Glutamatergic neuron (in vitro differentiated cells): ENCODE data around the gene KIZ. TPM values are rescaled to one million over a fixed set of nuclear protein-coding genes. Genes with fewer than 3 reads are reported as not detected.

ENCODE experiments used
- DNase-seq: peaks from one replicate; pipeline ENCODE4 v3.0.0; 2022
- H3K27ac Mint-ChIP-seq: one replicate; pipeline ENCODE4 v1.8.0; 2020; ENCODE audit warnings: mild to moderate bottlenecking, mixed read lengths, inconsistent platforms; ENCODE audit not compliant: unreplicated experiment
- H3K27me3 Mint-ChIP-seq: one replicate; pipeline ENCODE4 v1.8.0; 2020; ENCODE audit warnings: mild to moderate bottlenecking, moderate library complexity, mixed read lengths, inconsistent platforms; ENCODE audit not compliant: unreplicated experiment
- H3K36me3 Mint-ChIP-seq: one replicate; pipeline ENCODE4 v1.8.0; 2020; ENCODE audit warnings: mild to moderate bottlenecking, mixed read lengths, inconsistent platforms; ENCODE audit not compliant: unreplicated experiment
- H3K4me1 Mint-ChIP-seq: one replicate; pipeline ENCODE4 v1.8.0; 2020; ENCODE audit warnings: mild to moderate bottlenecking, low read depth, mixed read lengths, inconsistent platforms; ENCODE audit not compliant: unreplicated experiment
- H3K4me3 Mint-ChIP-seq: one replicate; pipeline ENCODE4 v1.8.0; 2020; ENCODE audit warnings: mild to moderate bottlenecking, mixed read lengths, inconsistent platforms; ENCODE audit not compliant: unreplicated experiment
- H3K9me3 Mint-ChIP-seq: one replicate; pipeline ENCODE4 v1.8.0; 2020; ENCODE audit warnings: mild to moderate bottlenecking, moderate library complexity, mixed read lengths, inconsistent platforms; ENCODE audit not compliant: unreplicated experiment
- CTCF ChIP-seq: fragments of 200-600 bp; sonication (generic); IDR thresholded peaks from one replicate; pipeline ENCODE4 v1.5.0; 2021; ENCODE audit not compliant: partially characterized antibody, unreplicated experiment
- long read RNA-seq: library from polyadenylated mRNA; unstranded; transcript quantifications from one replicate; pipeline ENCODE4 v2.0.0, GENCODE V29; 2020; ENCODE audit not compliant: unreplicated experiment
- total RNA-seq: library from RNA; stranded (reverse); fragmentation: NEBNext Ultra II Directional; extraction: Animal tissue kit (Norgen Biotek cat#: 25700); gene quantifications from one replicate; pipeline ENCODE4 v1.2.1, GENCODE V29; 2021; ENCODE audit not compliant: unreplicated experiment

The KIZ gene
- total RNA-seq: 17.7 TPM
- long read RNA-seq, transcript KIZ-210 (13 exons, 2,130 nt): major isoform, 5 of 7 reads
- long read RNA-seq, partial matches to known transcripts: 0 of 7 reads
- long read RNA-seq, other reads (novel, unspliced or antisense): 2 of 7 reads

- Mint-ChIP-seq H3K4me3 (peak within 1 kb of the TSS; percentile 95), H3K4me1 (peaks cover 9% of the 10 kb centered on the region), H3K27me3 (peaks cover 2% of the 10 kb centered on the region), H3K9me3 (peaks cover 2% of the 10 kb centered on the region), H3K27ac (peak within 1 kb of the TSS; percentile 69), H3K36me3 (peaks cover 3% of the 10 kb centered on the region)
- peak; percentile 100 for DNase-seq
- peak; percentile 52 for TF ChIP-seq CTCF
Observed at GRCh38 chr20:21125849-21126580, at the start of gene KIZ. Gene KIZ (plus strand): TSS chr20:21126082. CDS start chr20:21126116, 34 bp downstream.

- H3K27ac Mint-ChIP-seq: no peak overlapping the region
- DNase-seq: no peak
- H3K36me3 Mint-ChIP-seq: no peaks in the 10 kb centered on the region
- no peaks in the 10 kb centered on the region for H3K9me3 Mint-ChIP-seq
- no peak for TF ChIP-seq CTCF
- H3K27me3 Mint-ChIP-seq: no peaks in the 10 kb centered on the region
- no peaks in the 10 kb centered on the region for H3K4me1 Mint-ChIP-seq
- H3K4me3 Mint-ChIP-seq: no peak overlapping the region
Observed at GRCh38 chr20:21077809-21078345, 48.0 kb upstream of the KIZ start.

GRCh38 chr20:21082584-21082983, 43.3 kb upstream of the KIZ start:
- no peak for DNase-seq
- H3K27ac Mint-ChIP-seq: no peak overlapping the region
- H3K27me3 Mint-ChIP-seq: peaks cover 2% of the 10 kb centered on the region
- no peak overlapping the region for H3K4me3 Mint-ChIP-seq
- H3K4me1 Mint-ChIP-seq: no peaks in the 10 kb centered on the region
- TF ChIP-seq CTCF: no peak
- H3K9me3 Mint-ChIP-seq: no peaks in the 10 kb centered on the region
- H3K36me3 Mint-ChIP-seq: no peaks in the 10 kb centered on the region

GRCh38 chr20:21083825-21084325, 42.0 kb upstream of the KIZ start:
- H3K27me3 Mint-ChIP-seq: peaks cover 2% of the 10 kb centered on the region
- no peak for TF ChIP-seq CTCF
- no peak overlapping the region for H3K4me3 Mint-ChIP-seq
- H3K36me3 Mint-ChIP-seq: no peaks in the 10 kb centered on the region
- no peak overlapping the region for H3K27ac Mint-ChIP-seq
- H3K4me1 Mint-ChIP-seq: no peaks in the 10 kb centered on the region
- no peaks in the 10 kb centered on the region for H3K9me3 Mint-ChIP-seq
- no peak for DNase-seq

GRCh38 chr20:21087862-21088540, 37.9 kb upstream of the KIZ start:
- Mint-ChIP-seq H3K36me3 (no peaks in the 10 kb centered on the region), H3K9me3 (no peaks in the 10 kb centered on the region), H3K4me1 (peaks cover 5% of the 10 kb centered on the region), H3K27ac (no peak overlapping the region), H3K4me3 (no peak overlapping the region), H3K27me3 (peaks cover 2% of the 10 kb centered on the region)
- no peak for DNase-seq
- no peak for TF ChIP-seq CTCF
